Transverse colon (tissue), 4 donors: ENCODE results near the gene CDCA4. TPM values are rescaled to one million over a fixed set of nuclear protein-coding genes. Genes with fewer than 3 reads are reported as not detected.

Source experiments
- DNase-seq: peaks from one replicate; pipeline ENCODE4 v3.0.0-alpha.2; 2019
- H3K27ac ChIP-seq, 4 donors: fragments of 200-600 bp; sonication (generic); 2 replicates each; pipeline ENCODE4 v1.5.1; 2016 to 2018; ENCODE audit warnings: inconsistent platforms in 4 of 4
- H3K27me3 ChIP-seq: fragments of 200-600 bp; sonication (generic); 2 replicates; pipeline ENCODE4 v1.5.1; 2017; ENCODE audit warnings: inconsistent platforms
- H3K36me3 ChIP-seq, 4 donors: fragments of 200-600 bp; sonication (generic); 2 replicates each; pipeline ENCODE4 v1.5.1; 2017 to 2019; ENCODE audit warnings: inconsistent platforms in 4 of 4
- H3K4me1 ChIP-seq, 4 donors: fragments of 200-600 bp; sonication (generic); 2 replicates each; pipeline ENCODE4 v1.5.1; 2017 to 2020; ENCODE audit warnings: inconsistent platforms in 4 of 4
- H3K4me3 ChIP-seq, 4 donors: fragments of 200-600 bp; sonication (generic); 1 replicate in 1 of 4; 2 replicates in 3 of 4; pipeline versions ENCODE4 v1.5.1 to v1.6.1; 2017 to 2019; ENCODE audit warnings: inconsistent platforms in 4 of 4
- H3K9me3 ChIP-seq, 2 donors: fragments of 200-600 bp; sonication (generic); 2 replicates each; pipeline ENCODE4 v1.5.1; 2017 to 2019; ENCODE audit warnings: inconsistent platforms in 2 of 2
- CTCF ChIP-seq, 5 experiments: fragments of 200-600 bp in 3 of 5; fragments of 450-650 bp in 2 of 5; sonication (generic) in 3 of 5; IDR thresholded peaks; 1 replicate in 2 of 5; 2 replicates in 3 of 5; pipeline ENCODE4 v1.5.1; 2016 to 2017; ENCODE audit warnings: antibody characterized with exemption in 5 of 5, inconsistent platforms in 3 of 5, mild to moderate bottlenecking in 2 of 5, moderate library complexity in 1 of 5
- EP300 ChIP-seq: sonication (generic); formaldehyde crosslinking; IDR thresholded peaks from one replicate; pipeline ENCODE4 v1.6.1; 2017; ENCODE audit warnings: antibody characterized with exemption, low read depth
- POLR2A ChIP-seq: fragments of 450-650 bp; IDR thresholded peaks from one replicate; pipeline ENCODE4 v1.6.1; 2016; ENCODE audit warnings: antibody characterized with exemption, mild to moderate bottlenecking, moderate library complexity
- POLR2AphosphoS5 ChIP-seq, 3 donors: sonication (generic); formaldehyde crosslinking; IDR thresholded peaks; one replicate each; pipeline ENCODE4 v1.6.1; 2016; ENCODE audit warnings: antibody characterized with exemption in 3 of 3
- WGBS, 2 donors: methylation state at CpG; one replicate each; pipeline ENCODE4 v1.1.5; 2018; ENCODE audit warnings: low coverage in 1 of 2; 5-methylcytosine and 5-hydroxymethylcytosine counted together
- in situ Hi-C, 4 donors: fragments of 200-750 bp; cut with MboI; loops; one replicate each; pipeline versions ENCODE4 v1.15.0 to v1.15.1; 2017; ENCODE audit warnings: low sequenced_read_pairs in 3 of 4, low pct_ligation_motif_present in 1 of 4, low pct_unique_long_range_greater_than_20kb in 1 of 4
- intact Hi-C: fragments of 100-400 bp; cut with DNase I; formaldehyde crosslinking; loops from one replicate; pipeline ENCODE4 v1.15.1; 2023; ENCODE audit warnings: low total_unique reads
- total RNA-seq, 4 donors: library from RNA; depleted of rRNA; stranded (reverse); fragments of >200 nt; gene quantifications; one replicate each; pipeline ENCODE4 v1.1.0, GENCODE V29; 2016

The CDCA4 gene
- total RNA-seq, 4 donors from 2014 or later: 0.80 to 7.5 (median 4.5) TPM

GRCh38 chr14:105010106-105010505, 10.8 kb downstream of the CDCA4 start:
- H3K36me3 ChIP-seq: peaks cover 0 to 15% (median 0%) of the 10 kb centered on the region in 4 donors
- no peak for DNase-seq
- H3K27me3 ChIP-seq: no peaks in the 10 kb centered on the region
- H3K9me3 ChIP-seq: no peaks in the 10 kb centered on the region
- H3K4me3 ChIP-seq: no peak overlapping the region
- H3K27ac ChIP-seq: no peak overlapping the region
- H3K4me1 ChIP-seq: peaks cover 0 to 15% (median 0%) of the 10 kb centered on the region in 4 donors
- TF ChIP-seq CTCF (IDR thresholded peaks at IDR 0.05) (no peak), POLR2A (no peak), POLR2AphosphoS5 (IDR thresholded peaks at IDR 0.05) (no peak), EP300 (no peak)
- in situ Hi-C loops (no loop called here), intact Hi-C loops (loop anchor here (5.0 kb wide), 1 partner anchor 37 kb away; no protein-coding TSS in a partner anchor)
- WGBS, 2 donors: 78 to 100% methylated on average over 1 to 4 of the region's 4 CpGs

GRCh38 chr14:105007593-105008264, 13.2 kb downstream of the CDCA4 start:
- Histone ChIP-seq H3K36me3 (peaks cover 0 to 15% (median 0%) of the 10 kb centered on the region in 4 donors), H3K27me3 (no peaks in the 10 kb centered on the region), H3K27ac (no peak overlapping the region), H3K9me3 (no peaks in the 10 kb centered on the region), H3K4me3 (no peak overlapping the region), H3K4me1 (peaks cover 0 to 7% (median 0%) of the 10 kb centered on the region in 4 donors)
- in situ Hi-C loops: no loop called here
- DNase-seq: no peak
- intact Hi-C loops: no loop called here
- 94% methylated on average over 19 of the region's 19 CpGs; no CpG with 5 or more reads in 1 of the 2 donors for WGBS, 2 donors
- TF ChIP-seq POLR2A: no peak
- TF ChIP-seq POLR2AphosphoS5 (IDR thresholded peaks at IDR 0.05): no peak

- Histone ChIP-seq H3K9me3 (no peaks in the 10 kb centered on the region), H3K4me3 (no peak overlapping the region), H3K27me3 (no peaks in the 10 kb centered on the region), H3K36me3 (peaks cover 0 to 15% (median 0%) of the 10 kb centered on the region in 4 donors), H3K27ac (no peak overlapping the region), H3K4me1 (peaks cover 0 to 2% (median 0%) of the 10 kb centered on the region in 4 donors)
- TF ChIP-seq POLR2AphosphoS5 (IDR thresholded peaks at IDR 0.05) (no peak), CTCF (IDR thresholded peaks at IDR 0.05) (no peak), POLR2A (no peak), EP300 (no peak)
- DNase-seq: no peak
- WGBS, 2 donors: 87% methylated on average over 21 of the region's 21 CpGs; no CpG with 5 or more reads in 1 of the 2 donors
- intact Hi-C loops: no loop called here
- in situ Hi-C loops: no loop called here
These were observed 13.9 kb downstream of the CDCA4 start for GRCh38 chr14:105006831-105007592.

- Histone ChIP-seq H3K4me3 (no peak overlapping the region), H3K27me3 (no peaks in the 10 kb centered on the region), H3K4me1 (no peaks in the 10 kb centered on the region), H3K36me3 (peaks cover 0 to 14% (median 0%) of the 10 kb centered on the region in 4 donors), H3K27ac (no peak overlapping the region), H3K9me3 (no peaks in the 10 kb centered on the region)
- TF ChIP-seq EP300 (no peak), CTCF (IDR thresholded peaks at IDR 0.05) (no peak), POLR2AphosphoS5 (IDR thresholded peaks at IDR 0.05) (no peak), POLR2A (no peak)
- no peak for DNase-seq
- in situ Hi-C loops: no loop called here
- intact Hi-C loops: no loop called here
- WGBS, 2 donors: 80 to 89% methylated on average over 2 to 18 of the region's 21 CpGs
These were observed 14.7 kb downstream of the CDCA4 start for GRCh38 chr14:105005929-105006830.
